ENCODE results near the gene OTOA.
"Not testable (repeated sequence)": the region's sequence is repeated elsewhere in the genome, so short reads cannot be mapped to it uniquely, and the experiment has no call there.

DNA sequence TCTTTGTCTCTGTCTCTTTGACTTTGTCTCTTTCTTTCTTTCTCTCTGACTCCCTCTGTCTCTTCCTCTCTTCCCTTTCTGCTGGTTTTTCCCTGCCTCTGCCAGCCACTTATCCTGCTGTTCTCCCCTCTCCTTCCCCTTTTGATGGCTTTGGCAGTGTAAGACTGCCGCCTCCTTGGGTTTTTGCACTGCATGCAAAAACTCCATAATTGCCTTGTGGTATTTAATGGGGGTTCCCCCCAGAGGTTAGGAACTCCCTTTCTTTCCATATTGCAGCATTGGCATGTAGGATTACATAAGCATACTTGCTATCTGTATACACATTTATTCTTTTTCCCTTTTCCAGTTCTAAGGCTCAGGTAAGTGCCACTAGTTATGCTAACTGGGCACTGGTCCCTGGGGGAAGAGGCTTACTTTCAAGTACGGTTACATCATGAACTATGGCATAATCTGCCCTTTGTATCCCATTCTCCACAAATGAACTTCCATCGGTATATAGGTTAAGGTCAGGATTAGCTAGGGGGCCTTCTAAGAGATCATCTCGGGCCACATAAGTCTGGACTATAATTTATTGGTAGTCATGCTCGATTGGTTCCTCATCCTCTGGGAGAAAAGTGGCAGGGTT, 31.7 kb upstream of the OTOA start:
- TF ChIP-seq POLR2A, CTCF (IDR thresholded peaks at IDR 0.05): not testable (repeated sequence)
